SK-N-SH (cell line): Measurements from ENCODE around the gene NPC1. TPM values are rescaled to one million over a fixed set of nuclear protein-coding genes. Genes with fewer than 3 reads are reported as not detected.

Experiments used
- CTCF ChIA-PET: fragments of 300-600, 350-600 bp; formaldehyde crosslinking; extraction: SDS; loops from one replicate; lab custom pipeline; 2021; lab: Yijun Ruan, JAX
- POLR2A ChIA-PET: fragments of 350-600 bp; sonication (Branson Sonifier 250); formaldehyde crosslinking; extraction: SDS; loops from one replicate; lab custom pipeline; 2020; ENCODE audit warnings: antibody characterized with exemption, inconsistent platforms; lab: Yijun Ruan, JAX
- DNase-seq: peaks from one replicate; pipeline ENCODE4 v3.0.0; 2012
- H2AFZ ChIP-seq: fragments of 200-600 bp; sonication (generic); 2 replicates; pipeline ENCODE4 v1.8.1; 2016; ENCODE audit warnings: antibody characterized with exemption, mild to moderate bottlenecking, low read depth
- H3F3A ChIP-seq: fragments of 200-600 bp; sonication (generic); replicated peaks from 2 replicates; pipeline ENCODE3; 2016; ENCODE audit warnings: antibody characterized with exemption, mild to moderate bottlenecking; ENCODE audit not compliant: insufficient read depth
- H3K27ac ChIP-seq, 2 experiments: fragments of 200-500 bp in 1 of 2; fragments of 200-600 bp in 1 of 2; sonication (Bioruptor generic) in 1 of 2; sonication (generic), shearing (Covaris generic) in 1 of 2; 2 replicates each; pipeline versions ENCODE4 v1.5.1 to v1.6.1; 2014 to 2016; ENCODE audit warnings: low read depth in 2 of 2, inconsistent platforms in 1 of 2, low read length in 1 of 2, mild to moderate bottlenecking in 1 of 2, mixed read lengths in 1 of 2
- H3K27me3 ChIP-seq: fragments of 200-600 bp; sonication (generic), shearing (Covaris generic); 2 replicates; pipeline ENCODE4 v1.6.1; 2016; ENCODE audit warnings: mixed run types; ENCODE audit not compliant: insufficient read depth
- H3K36me3 ChIP-seq, 2 experiments: fragments of 200-500 bp in 1 of 2; fragments of 200-600 bp in 1 of 2; sonication (Bioruptor generic) in 1 of 2; sonication (generic) in 1 of 2; replicated peaks in 1 of 2; 2 replicates each; pipeline versions ENCODE3 to v1.5.1; 2014 to 2016; ENCODE audit warnings: low read length in 1 of 2, mild to moderate bottlenecking in 1 of 2; ENCODE audit not compliant: insufficient read depth in 2 of 2, control insufficient read depth in 1 of 2
- H3K4me1 ChIP-seq, 2 experiments: fragments of 200-500 bp in 1 of 2; fragments of 200-600 bp in 1 of 2; sonication (Bioruptor generic) in 1 of 2; sonication (generic), shearing (Covaris generic) in 1 of 2; 2 replicates each; pipeline versions ENCODE4 v1.5.1 to v1.6.1; 2014 to 2016; ENCODE audit warnings: low read depth in 1 of 2, low read length in 1 of 2, mixed run types in 1 of 2; ENCODE audit not compliant: insufficient read depth in 2 of 2, control insufficient read depth in 1 of 2
- H3K4me2 ChIP-seq: fragments of 200-600 bp; sonication (generic), shearing (Covaris generic); 2 replicates; pipeline ENCODE4 v1.6.1; 2017; ENCODE audit warnings: mixed run types
- H3K4me3 ChIP-seq, 2 experiments: fragments of 200-500 bp in 1 of 2; fragments of 200-600 bp in 1 of 2; sonication (Bioruptor generic) in 1 of 2; sonication (generic), shearing (Covaris generic) in 1 of 2; 2 replicates each; pipeline versions ENCODE4 v1.5.1 to v1.8.1; 2014 to 2016; ENCODE audit warnings: low read depth in 2 of 2, inconsistent platforms in 1 of 2, low read length in 1 of 2, mild to moderate bottlenecking in 1 of 2, mixed read lengths in 1 of 2, moderate library complexity in 1 of 2
- H3K79me2 ChIP-seq: fragments of 200-600 bp; sonication (generic); 2 replicates; pipeline ENCODE4 v1.8.1; 2017; ENCODE audit warnings: mild to moderate bottlenecking; ENCODE audit not compliant: insufficient read depth
- H3K9ac ChIP-seq: fragments of 200-600 bp; sonication (generic); 2 replicates; pipeline ENCODE4 v1.6.1; 2017; ENCODE audit warnings: mixed run types
- H3K9me2 ChIP-seq: fragments of 200-600 bp; sonication (generic); 2 replicates; pipeline ENCODE4 v1.6.1; 2017; ENCODE audit warnings: mixed run types
- H3K9me3 ChIP-seq: fragments of 200-600 bp; sonication (generic); 2 replicates; pipeline ENCODE4 v1.6.1; 2017; ENCODE audit warnings: mixed run types, mild to moderate bottlenecking, moderate library complexity
- H4K20me1 ChIP-seq: fragments of 200-600 bp; sonication (generic); 2 replicates; pipeline ENCODE4 v1.6.1; 2017; ENCODE audit warnings: mild to moderate bottlenecking, mixed run types; ENCODE audit not compliant: insufficient read depth
- CTCF ChIP-seq: fragments of 200-600 bp; sonication (generic); IDR thresholded peaks from 2 replicates; pipeline ENCODE4 v1.6.1; 2017; ENCODE audit warnings: antibody characterized with exemption, mild to moderate bottlenecking, moderate library complexity
- EP300 ChIP-seq, 2 experiments: IDR thresholded peaks; 2 replicates each; pipeline versions ENCODE4 v1.4.0 to v1.6.1; 2012; ENCODE audit warnings: borderline replicate concordance in 1 of 2, low read depth in 1 of 2, low read length in 1 of 2
- EZH2phosphoT487 ChIP-seq: fragments of 200-600 bp; sonication (generic); IDR thresholded peaks from 2 replicates; pipeline ENCODE4 v1.6.1; 2017; ENCODE audit warnings: low read depth, mixed run types, mild to moderate bottlenecking, antibody characterized with exemption, moderate library complexity, borderline replicate concordance
- FOSL2 ChIP-seq: IDR thresholded peaks from 2 replicates; pipeline ENCODE4 v1.4.0; 2012; ENCODE audit warnings: low read depth, mild to moderate bottlenecking, moderate library complexity, borderline replicate concordance
- FOXJ3 ChIP-seq: sonication (generic); formaldehyde crosslinking; IDR thresholded peaks from 2 replicates; pipeline ENCODE4 v1.5.1; 2020; ENCODE audit warnings: mild to moderate bottlenecking, missing genetic modification reagents
- FOXM1 ChIP-seq: IDR thresholded peaks from 2 replicates; pipeline ENCODE4 v1.4.0; 2012; ENCODE audit warnings: low read depth, mild to moderate bottlenecking
- MEF2A ChIP-seq: IDR thresholded peaks from 2 replicates; pipeline ENCODE4 v1.4.0; 2012; ENCODE audit warnings: low read depth, borderline replicate concordance
- NFIC ChIP-seq: IDR thresholded peaks from 2 replicates; pipeline ENCODE4 v1.4.0; 2012; ENCODE audit warnings: borderline replicate concordance
- NRF1 ChIP-seq: IDR thresholded peaks from 2 replicates; pipeline ENCODE4 v1.6.1; 2012; ENCODE audit warnings: low read depth, mild to moderate bottlenecking, low read length
- RAD21 ChIP-seq: IDR thresholded peaks from 2 replicates; pipeline ENCODE4 v1.6.1; 2012; ENCODE audit warnings: mild to moderate bottlenecking, low read length
- RXRA ChIP-seq: IDR thresholded peaks from 2 replicates; pipeline ENCODE4 v1.4.0; 2012; ENCODE audit warnings: low read depth, mild to moderate bottlenecking, borderline replicate concordance
- SIN3A ChIP-seq: IDR thresholded peaks from 2 replicates; pipeline ENCODE4 v1.6.1; 2012; ENCODE audit warnings: low read depth, mild to moderate bottlenecking, low read length, moderate library complexity, borderline replicate concordance
- SMC3 ChIP-seq: IDR thresholded peaks from 2 replicates; pipeline ENCODE4 v1.6.1; 2012; ENCODE audit warnings: low read depth, low read length, improper control_type of control experiment
- TAF1 ChIP-seq: IDR thresholded peaks from 2 replicates; pipeline ENCODE4 v1.6.1; 2012; ENCODE audit warnings: low read depth, mild to moderate bottlenecking, low read length, moderate library complexity, borderline replicate concordance
- TEAD4 ChIP-seq: IDR thresholded peaks from 2 replicates; pipeline ENCODE4 v1.4.0; 2012; ENCODE audit warnings: mild to moderate bottlenecking, borderline replicate concordance; ENCODE audit not compliant: insufficient read depth
- YY1 ChIP-seq: IDR thresholded peaks from 2 replicates; pipeline ENCODE4 v1.4.0; 2012; ENCODE audit warnings: low read depth, mild to moderate bottlenecking
- ZBTB33 ChIP-seq: IDR thresholded peaks from 2 replicates; pipeline ENCODE4 v1.4.0; 2012; ENCODE audit warnings: low read depth, borderline replicate concordance
- WGBS: methylation state at CpG from one replicate; pipeline ENCODE4 v1.1.6; 2017; ENCODE audit warnings: low lambda C conversion rate; 5-methylcytosine and 5-hydroxymethylcytosine counted together
- polyA plus RNA-seq, 3 experiments: library from polyadenylated mRNA; depleted of rRNA; stranded (reverse); fragments of >200 nt; gene quantifications; 2 replicates each; pipeline ENCODE4 v1.2.3, GENCODE V29; 2012
- TF ChIP-seq, protein P1 (sequence below): IDR thresholded peaks from 2 replicates; pipeline ENCODE4 v1.4.0; 2012; ENCODE audit warnings: low read depth

NPC1 gene
- polyA plus RNA-seq, 1 of the 3 experiments (the other 2 are of a cell fraction) = 23.9 TPM

DNA sequence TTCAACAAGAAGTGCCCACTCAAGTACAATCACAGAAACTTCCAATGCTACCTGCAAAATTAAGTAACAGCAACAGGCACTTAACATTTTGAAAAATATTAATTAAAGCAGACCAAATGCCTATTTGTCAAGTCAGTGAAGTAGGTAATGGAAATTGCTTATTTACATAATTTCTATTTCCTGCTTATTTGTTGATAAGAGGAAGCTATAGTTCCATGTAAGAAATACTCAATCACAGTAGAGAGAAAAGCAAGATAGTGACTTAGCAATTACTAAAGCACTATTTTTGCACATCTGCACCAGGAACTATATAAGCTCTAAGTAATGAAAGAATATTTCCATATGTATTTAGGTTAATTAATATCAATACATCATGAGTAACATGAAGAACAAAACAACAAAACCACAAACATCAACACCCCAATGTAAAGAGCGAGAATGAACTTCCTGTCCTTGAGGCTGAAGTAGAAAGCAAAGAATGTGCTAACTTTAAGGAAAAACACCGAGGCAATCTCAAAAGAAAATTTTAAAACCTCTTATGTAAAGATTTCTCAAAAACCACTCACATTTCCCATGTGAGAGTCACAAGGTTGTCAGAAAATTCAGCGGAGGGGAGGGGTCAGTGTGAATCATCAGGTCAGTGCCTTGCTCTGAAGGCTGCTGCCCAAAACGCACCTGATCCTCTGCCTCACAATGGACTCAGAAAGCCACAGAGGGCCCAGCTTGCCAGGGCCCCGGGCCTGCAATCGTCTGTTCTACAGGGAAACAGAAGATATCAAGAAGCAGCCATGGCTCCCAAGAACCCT lies 12.5 kb downstream of the NPC1 start:
- Histone ChIP-seq H4K20me1 (peaks cover 1% of the 10 kb centered on the region; the same call in 1 of the 2 replicates), H3K4me3 (no peak overlapping the region), H3K36me3 (peaks cover 3 to 7% of the 10 kb centered on the region in 2 experiments), H3K79me2 (peaks cover 29% of the 10 kb centered on the region; the same call in 1 of the 2 replicates), H3F3A (no peaks in the 10 kb centered on the region), H2AFZ (no peak overlapping the region), H3K9me3 (no peaks in the 10 kb centered on the region), H3K9me2 (no peaks in the 10 kb centered on the region), H3K4me1 (peaks cover 0 to 12% of the 10 kb centered on the region in 2 experiments; a peak in 3 of 4 replicates), H3K4me2 (no peak overlapping the region), H3K27ac (no peak overlapping the region), H3K9ac (no peak overlapping the region), H3K27me3 (no peaks in the 10 kb centered on the region)
- 47% methylated on average over 6 of the region's 6 CpGs for WGBS
- DNase-seq = no peak
- POLR2A ChIA-PET = no interaction called here
- TF ChIP-seq SMC3 = no peak
- no peak for TF ChIP-seq RXRA
- TF ChIP-seq EZH2phosphoT487 = no peak
- no peak for TF ChIP-seq TEAD4
- no peak for TF ChIP-seq FOXM1
- no peak for TF ChIP-seq YY1
- no peak for TF ChIP-seq CTCF
- TF ChIP-seq SIN3A = no peak
- peak; percentile 49; the same call in 1 of the 2 replicates for TF ChIP-seq FOSL2
- CTCF ChIA-PET = interaction anchor here (1.5 to 1.6 kb wide), 2 partner anchors 14 to 129 kb away, joined by 3 read pairs; no protein-coding TSS in a partner anchor

- no peak overlapping the region for H2AFZ ChIP-seq
- ChIA-PET CTCF (interaction anchor here (1.3 to 1.5 kb wide), 2 partner anchors 13 to 130 kb away, joined by 3 to 4 read pairs; partner anchors contain the start of gene NPC1), POLR2A (no interaction called here)
- TF ChIP-seq TEAD4 = no peak
- TF ChIP-seq FOXM1 = no peak
- TF ChIP-seq FOXJ3 (CRISPR knock-in tag) = no peak
- TF ChIP-seq, protein P1, sequence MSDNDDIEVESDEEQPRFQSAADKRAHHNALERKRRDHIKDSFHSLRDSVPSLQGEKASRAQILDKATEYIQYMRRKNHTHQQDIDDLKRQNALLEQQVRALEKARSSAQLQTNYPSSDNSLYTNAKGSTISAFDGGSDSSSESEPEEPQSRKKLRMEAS = no peak
- no peak for TF ChIP-seq NRF1
- TF ChIP-seq ZBTB33 = no peak
- TF ChIP-seq SMC3 = no peak
- no peak for TF ChIP-seq MEF2A
- no peak for TF ChIP-seq RAD21
- no peak for TF ChIP-seq EP300 (IDR thresholded peaks at IDR 0.05; ENCODE audit: borderline replicate concordance in 1 of 2, low read depth in 1 of 2, low read length in 1 of 2)
- TF ChIP-seq CTCF = no peak
- no peak for TF ChIP-seq TAF1
- TF ChIP-seq SIN3A = no peak
- TF ChIP-seq NFIC = no peak
- peaks cover 0 to 12% of the 10 kb centered on the region in 2 experiments; a peak in 3 of 4 replicates for H3K4me1 ChIP-seq
- H3K36me3 ChIP-seq = peaks cover 11 to 15% of the 10 kb centered on the region in 2 experiments
- no peak overlapping the region for H3K4me3 ChIP-seq
- H3F3A ChIP-seq = no peaks in the 10 kb centered on the region
- 92% methylated on average over 4 of the region's 4 CpGs for WGBS
- DNase-seq = no peak
- H3K79me2 ChIP-seq = peaks cover 21% of the 10 kb centered on the region; the same call in 1 of the 2 replicates
- H3K9me3 ChIP-seq = no peaks in the 10 kb centered on the region
- H3K4me2 ChIP-seq = no peak overlapping the region
- H3K27me3 ChIP-seq = no peaks in the 10 kb centered on the region
- H3K27ac ChIP-seq = no peak overlapping the region
- no peaks in the 10 kb centered on the region for H4K20me1 ChIP-seq
- H3K9ac ChIP-seq = no peak overlapping the region
- no peaks in the 10 kb centered on the region for H3K9me2 ChIP-seq
Observed at GRCh38 chr18:23573020-23573419, 13.3 kb downstream of the NPC1 start.
